H9 (cell line): Measurements from ENCODE around the gene ITGA11. TPM values are rescaled to one million over a fixed set of nuclear protein-coding genes. Genes with fewer than 3 reads are reported as not detected.
A peak's percentile ranks its signal among the peaks of the same experiment; 100 is the strongest.

ENCODE experiments used
- DNase-seq: peaks from one replicate; pipeline ENCODE4 v3.0.0-alpha.2; 2017
- H2AFZ ChIP-seq: one replicate; pipeline ENCODE4 v1.6.1; 2013; ENCODE audit warnings: mild to moderate bottlenecking, low read length, control low read depth, moderate library complexity
- H2AK5ac ChIP-seq: 2 replicates; pipeline ENCODE4 v1.6.1; 2013; ENCODE audit warnings: low read length, control low read depth, mixed read lengths; ENCODE audit not compliant: insufficient read length
- H2BK120ac ChIP-seq: one replicate; pipeline ENCODE4 v1.6.1; 2013; ENCODE audit warnings: low read depth, mild to moderate bottlenecking, low read length, control low read depth, inconsistent platforms; ENCODE audit not compliant: poor library complexity, severe bottlenecking
- H2BK12ac ChIP-seq: 2 replicates; pipeline ENCODE4 v1.6.1; 2013; ENCODE audit warnings: low read length, control low read depth, mixed read lengths, low read depth; ENCODE audit not compliant: insufficient read length
- H2BK15ac ChIP-seq: 2 replicates; pipeline ENCODE4 v1.6.1; 2013; ENCODE audit warnings: low read depth, low read length, control low read depth
- H2BK20ac ChIP-seq: one replicate; pipeline ENCODE4 v1.6.1; 2013; ENCODE audit warnings: low read depth, mild to moderate bottlenecking, low read length, control low read depth, inconsistent platforms; ENCODE audit not compliant: poor library complexity, severe bottlenecking
- H2BK5ac ChIP-seq: 2 replicates; pipeline ENCODE4 v1.6.1; 2013; ENCODE audit warnings: low read length, control low read depth, mixed read lengths; ENCODE audit not compliant: insufficient read length
- H3K14ac ChIP-seq: 2 replicates; pipeline ENCODE4 v1.6.1; 2013; ENCODE audit warnings: low read length, control low read depth; ENCODE audit not compliant: insufficient read depth
- H3K18ac ChIP-seq: 2 replicates; pipeline ENCODE4 v1.6.1; 2013; ENCODE audit warnings: low read depth, mild to moderate bottlenecking, mixed read lengths, low read length, control low read depth; ENCODE audit not compliant: insufficient read length
- H3K23ac ChIP-seq: 2 replicates; pipeline ENCODE4 v1.6.1; 2013; ENCODE audit warnings: low read length, control low read depth, mixed read lengths, low read depth; ENCODE audit not compliant: insufficient read length
- H3K23me2 ChIP-seq: 2 replicates; pipeline ENCODE4 v1.6.1; 2013; ENCODE audit warnings: low read depth, mild to moderate bottlenecking, mixed read lengths, low read length, control low read depth; ENCODE audit not compliant: insufficient read length, poor library complexity, severe bottlenecking
- H3K27ac ChIP-seq: 2 replicates; pipeline ENCODE4 v1.5.1; 2013; ENCODE audit warnings: low read length, control low read depth, mixed read lengths, low read depth; ENCODE audit not compliant: insufficient read length
- H3K27me3 ChIP-seq: 2 replicates; pipeline ENCODE4 v1.6.1; 2013; ENCODE audit warnings: low read length, control low read depth, inconsistent platforms; ENCODE audit not compliant: insufficient read depth
- H3K4ac ChIP-seq: 2 replicates; pipeline ENCODE4 v1.6.1; 2013; ENCODE audit warnings: low read depth, mild to moderate bottlenecking, control low read depth, inconsistent platforms, low read length, moderate library complexity
- H3K4me1 ChIP-seq: 2 replicates; pipeline ENCODE4 v1.6.1; 2013; ENCODE audit warnings: low read length, control low read depth, inconsistent platforms; ENCODE audit not compliant: insufficient read depth
- H3K4me2 ChIP-seq: 2 replicates; pipeline ENCODE4 v1.6.1; 2013; ENCODE audit warnings: low read length, control low read depth, mixed read lengths; ENCODE audit not compliant: insufficient read length, insufficient read depth
- H3K56ac ChIP-seq: 2 replicates; pipeline ENCODE4 v1.6.1; 2013; ENCODE audit warnings: low read depth, mild to moderate bottlenecking, mixed read lengths, low read length, control low read depth; ENCODE audit not compliant: insufficient read length
- H3K79me1 ChIP-seq: 2 replicates; pipeline ENCODE4 v1.6.1; 2013; ENCODE audit warnings: low read depth, mild to moderate bottlenecking, moderate library complexity, low read length, control low read depth, inconsistent platforms; ENCODE audit not compliant: insufficient read depth, poor library complexity, severe bottlenecking
- H3K79me2 ChIP-seq: 2 replicates; pipeline ENCODE4 v1.6.1; 2013; ENCODE audit warnings: low read length, control low read depth, inconsistent platforms; ENCODE audit not compliant: insufficient read depth
- H3K9ac ChIP-seq: 2 replicates; pipeline ENCODE4 v1.6.1; 2013; ENCODE audit warnings: low read length, control low read depth, mixed read lengths; ENCODE audit not compliant: insufficient read length; ENCODE audit errors: extremely low read depth
- H3K9me3 ChIP-seq: one replicate; pipeline ENCODE4 v1.6.1; 2013; ENCODE audit warnings: low read depth, low read length, inconsistent platforms; ENCODE audit not compliant: control insufficient read depth
- H3T11ph ChIP-seq: one replicate; pipeline ENCODE4 v1.6.1; 2013; ENCODE audit warnings: mild to moderate bottlenecking, low read length, control low read depth, inconsistent platforms
- H4K20me1 ChIP-seq: one replicate; pipeline ENCODE4 v1.6.1; 2013; ENCODE audit not compliant: control insufficient read depth, insufficient read length, insufficient read depth
- H4K5ac ChIP-seq: 2 replicates; pipeline ENCODE4 v1.6.1; 2013; ENCODE audit warnings: low read depth, mild to moderate bottlenecking, mixed read lengths, low read length, control low read depth; ENCODE audit not compliant: insufficient read length
- H4K8ac ChIP-seq: replicated peaks from 2 replicates; pipeline ENCODE4 v1.6.1; 2013; ENCODE audit warnings: low read length, control low read depth, mixed read lengths, low read depth; ENCODE audit not compliant: insufficient read length
- H4K91ac ChIP-seq: 2 replicates; pipeline ENCODE4 v1.6.1; 2013; ENCODE audit warnings: low read depth, mild to moderate bottlenecking, moderate library complexity, mixed read lengths, low read length, control low read depth; ENCODE audit not compliant: insufficient read length
- H3K27ac Mint-ChIP-seq, 3 experiments: 2 replicates in 2 of 3; 3 replicates in 1 of 3; pipeline ENCODE4 v1.8.0; 2020 to 2021; ENCODE audit warnings: mixed read lengths in 3 of 3, mild to moderate bottlenecking in 1 of 3, moderate library complexity in 1 of 3
- H3K27me3 Mint-ChIP-seq: 2 replicates; pipeline ENCODE4 v1.8.0; 2021; ENCODE audit warnings: low read depth, mild to moderate bottlenecking, moderate library complexity, mixed read lengths
- H3K36me3 Mint-ChIP-seq, 3 experiments: 2 replicates in 2 of 3; 3 replicates in 1 of 3; pipeline ENCODE4 v1.8.0; 2020 to 2021; ENCODE audit warnings: low read depth in 3 of 3, mixed read lengths in 3 of 3; ENCODE audit not compliant: insufficient read depth in 1 of 3
- H3K4me1 Mint-ChIP-seq, 2 experiments: 2 replicates each; pipeline ENCODE4 v1.8.0; 2020; ENCODE audit warnings: mixed read lengths in 2 of 2
- H3K4me3 Mint-ChIP-seq, 2 experiments: 2 replicates in 1 of 2; 3 replicates in 1 of 2; pipeline ENCODE4 v1.8.0; 2020 to 2021; ENCODE audit warnings: mild to moderate bottlenecking in 2 of 2, mixed read lengths in 2 of 2, moderate library complexity in 1 of 2
- H3K9me3 Mint-ChIP-seq, 2 experiments: 2 replicates in 1 of 2; 3 replicates in 1 of 2; pipeline ENCODE4 v1.8.0; 2020; ENCODE audit warnings: mild to moderate bottlenecking in 2 of 2, mixed read lengths in 2 of 2, moderate library complexity in 1 of 2
- WGBS: extraction: QIAGEN DNeasy Blood & Tissue Kit; methylation state at CpG from one replicate; pipeline ENCODE4 v1.1.7; 2013; ENCODE audit warnings: missing lambda C conversion rate, low lambda C conversion rate, mixed read lengths; ENCODE audit not compliant: insufficient read length; ENCODE audit errors: extremely low coverage; 5-methylcytosine and 5-hydroxymethylcytosine counted together
- total RNA-seq: library from RNA; stranded (reverse); gene quantifications from 2 replicates; pipeline ENCODE4 v1.2.1, GENCODE V29; 2021
- TF ChIP-seq, protein P1 (sequence below): fragments of 200-600 bp; sonication (generic); conservative IDR thresholded peaks from 3 replicates; pipeline ENCODE4 v1.8.0; 2021; ENCODE audit warnings: antibody characterized with exemption, mild to moderate bottlenecking

ITGA11 gene
- total RNA-seq, 1 experiment from 2014 or later, result 0.07 TPM

DNA sequence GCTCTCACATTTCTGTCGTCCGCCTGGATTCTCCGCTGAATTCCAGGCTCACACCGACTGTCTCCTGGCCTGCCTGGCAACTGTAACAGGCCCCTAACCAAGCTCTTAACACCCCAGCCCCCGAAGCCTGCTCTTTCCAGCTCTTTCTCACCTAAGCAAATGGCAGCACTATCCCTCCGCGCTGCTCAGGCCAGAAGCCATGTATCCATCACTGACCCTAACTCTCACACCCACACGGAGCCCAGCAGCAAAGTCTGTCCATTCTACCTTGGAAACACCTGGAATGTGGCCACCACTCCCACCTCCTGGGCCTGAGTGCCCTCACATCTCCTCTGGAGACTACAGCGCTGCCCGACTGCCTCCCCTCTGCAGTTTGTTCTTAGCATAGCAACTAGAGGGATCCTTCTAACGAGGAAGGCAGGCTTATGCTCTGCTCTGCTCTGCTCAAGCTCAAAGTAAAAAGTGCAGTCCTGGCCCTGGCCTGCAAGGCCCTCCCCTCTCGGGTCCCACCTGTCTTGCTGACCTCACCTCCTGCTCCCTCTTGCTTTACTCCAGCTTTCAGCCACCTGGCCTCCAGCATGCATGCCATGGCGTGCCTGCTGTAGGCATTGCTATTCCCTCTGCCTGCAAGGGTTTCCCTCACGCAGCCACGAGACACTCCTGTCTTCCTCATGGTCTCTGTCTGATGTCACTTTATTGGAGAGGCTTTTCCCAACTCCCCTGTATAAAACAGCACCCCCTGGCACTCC is 127.2 kb downstream of the ITGA11 start:
- TF ChIP-seq, protein P1, sequence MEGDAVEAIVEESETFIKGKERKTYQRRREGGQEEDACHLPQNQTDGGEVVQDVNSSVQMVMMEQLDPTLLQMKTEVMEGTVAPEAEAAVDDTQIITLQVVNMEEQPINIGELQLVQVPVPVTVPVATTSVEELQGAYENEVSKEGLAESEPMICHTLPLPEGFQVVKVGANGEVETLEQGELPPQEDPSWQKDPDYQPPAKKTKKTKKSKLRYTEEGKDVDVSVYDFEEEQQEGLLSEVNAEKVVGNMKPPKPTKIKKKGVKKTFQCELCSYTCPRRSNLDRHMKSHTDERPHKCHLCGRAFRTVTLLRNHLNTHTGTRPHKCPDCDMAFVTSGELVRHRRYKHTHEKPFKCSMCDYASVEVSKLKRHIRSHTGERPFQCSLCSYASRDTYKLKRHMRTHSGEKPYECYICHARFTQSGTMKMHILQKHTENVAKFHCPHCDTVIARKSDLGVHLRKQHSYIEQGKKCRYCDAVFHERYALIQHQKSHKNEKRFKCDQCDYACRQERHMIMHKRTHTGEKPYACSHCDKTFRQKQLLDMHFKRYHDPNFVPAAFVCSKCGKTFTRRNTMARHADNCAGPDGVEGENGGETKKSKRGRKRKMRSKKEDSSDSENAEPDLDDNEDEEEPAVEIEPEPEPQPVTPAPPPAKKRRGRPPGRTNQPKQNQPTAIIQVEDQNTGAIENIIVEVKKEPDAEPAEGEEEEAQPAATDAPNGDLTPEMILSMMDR, result peak; percentile 57
- H3K27me3 Mint-ChIP-seq, result peaks cover 2% of the 10 kb centered on the region; the same call in 1 of the 2 replicates
- Histone ChIP-seq H4K20me1 (no peaks in the 10 kb centered on the region), H3K27ac (no peak overlapping the region), H2BK5ac (no peak overlapping the region), H3K27me3 (no peaks in the 10 kb centered on the region), H3K18ac (no peak overlapping the region), H3K23me2 (no peaks in the 10 kb centered on the region), H3K79me1 (no peaks in the 10 kb centered on the region), H3K4ac (no peak overlapping the region; the same call in 1 of the 2 replicates), H3K9ac (no peak overlapping the region), H3T11ph (no peak overlapping the region), H2BK20ac (no peak overlapping the region), H3K9me3 (no peaks in the 10 kb centered on the region), H3K23ac (no peak overlapping the region), H2BK12ac (no peak overlapping the region), H3K4me1 (no peaks in the 10 kb centered on the region; the same call in 1 of the 2 replicates), H3K79me2 (no peaks in the 10 kb centered on the region), H3K14ac (no peak overlapping the region), H3K56ac (no peak overlapping the region), H4K5ac (no peak overlapping the region), H2BK120ac (no peak overlapping the region), H4K8ac (no peak overlapping the region), H2BK15ac (no peak overlapping the region), H2AK5ac (no peak overlapping the region), H4K91ac (no peak overlapping the region), H3K4me2 (no peak overlapping the region), H2AFZ (no peak overlapping the region)
- peak overlapping the region in 1 of 2 experiments; percentile 25; a peak in 3 of 5 replicates for H3K4me3 Mint-ChIP-seq
- H3K36me3 Mint-ChIP-seq, result no peaks in the 10 kb centered on the region
- peaks cover 38 to 42% of the 10 kb centered on the region in 2 experiments for H3K4me1 Mint-ChIP-seq
- WGBS, result no CpG with 5 or more reads among the region's 15 CpGs
- DNase-seq, result peak; percentile 77
- no peaks in the 10 kb centered on the region for H3K9me3 Mint-ChIP-seq
- peak overlapping the region; percentile 59 to 84 (median 78); a peak in 6 of 7 replicates for H3K27ac Mint-ChIP-seq
